Mucosa of gallbladder (tissue), 1 donor: Measurements from ENCODE around the gene SLC37A1. TPM values are rescaled to one million over a fixed set of nuclear protein-coding genes. Genes with fewer than 3 reads are reported as not detected.

ENCODE experiments used
- DNase-seq: peaks from one replicate; pipeline ENCODE4 v3.0.0-alpha.2; 2020; ENCODE audit warnings: low spot score
- total RNA-seq: library from RNA; stranded (reverse); gene quantifications from one replicate; pipeline ENCODE4 v1.2.1, GENCODE V29; 2021
- donor health status: DM: no; HTN: no; CAD: no.

SLC37A1 gene
- total RNA-seq, 1 donor from 2014 or later: 56.2 TPM

DNA sequence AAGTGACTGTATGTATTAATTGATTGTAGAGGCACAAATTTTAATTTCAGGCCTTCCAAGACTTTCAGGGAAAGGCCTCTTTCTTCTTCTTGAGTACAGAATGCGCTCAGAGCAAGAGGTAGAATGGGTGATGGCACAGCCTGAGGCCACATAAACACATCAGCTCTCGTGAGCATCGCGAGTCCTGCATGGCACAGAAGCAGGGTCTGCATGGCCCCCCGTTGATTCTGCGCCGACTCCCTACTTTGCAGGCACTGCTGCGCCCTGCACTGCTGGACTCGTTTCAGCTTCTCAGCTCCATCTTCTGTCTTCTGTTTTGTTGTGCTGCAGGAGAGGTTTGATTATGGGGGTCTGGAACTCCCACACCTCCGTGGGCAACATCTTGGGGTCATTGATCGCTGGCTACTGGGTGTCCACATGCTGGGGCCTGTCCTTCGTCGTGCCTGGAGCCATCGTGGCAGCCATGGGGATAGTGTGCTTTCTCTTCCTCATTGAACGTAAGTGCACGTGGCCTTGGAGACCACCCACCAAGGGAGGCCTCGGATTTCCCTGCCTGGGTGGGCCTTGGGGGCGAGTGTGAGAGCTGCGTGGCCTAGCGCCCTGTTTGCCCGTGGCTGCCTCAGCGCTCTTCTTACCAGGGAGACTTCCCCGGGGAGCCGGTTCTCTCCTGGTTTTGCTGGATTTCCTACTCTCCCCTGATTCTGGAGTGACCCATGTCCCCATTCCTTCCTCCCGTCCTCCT lies 29.6 kb downstream of the SLC37A1 start:
- no peak for DNase-seq

DNA sequence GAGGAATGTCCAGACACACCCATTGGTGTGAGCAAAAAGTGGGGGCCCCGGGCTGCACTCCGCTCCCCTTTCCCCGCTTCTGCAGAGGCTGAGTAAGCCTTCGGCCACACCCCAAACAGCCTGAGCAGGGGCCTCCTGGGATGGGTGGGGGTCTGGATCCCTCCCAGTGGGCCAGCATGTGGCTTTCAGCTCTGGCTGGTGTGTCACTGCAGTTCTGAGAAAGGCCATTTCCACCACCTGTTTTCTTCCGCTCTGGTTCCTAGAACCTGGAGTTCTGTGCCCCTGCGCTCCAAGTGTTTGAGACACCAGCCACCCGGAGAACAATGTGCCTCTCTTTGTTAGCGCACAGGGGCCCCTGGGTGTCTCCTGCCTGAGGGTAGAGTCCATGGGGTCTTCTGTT lies 30.9 kb downstream of the SLC37A1 start:
- no peak for DNase-seq

DNA sequence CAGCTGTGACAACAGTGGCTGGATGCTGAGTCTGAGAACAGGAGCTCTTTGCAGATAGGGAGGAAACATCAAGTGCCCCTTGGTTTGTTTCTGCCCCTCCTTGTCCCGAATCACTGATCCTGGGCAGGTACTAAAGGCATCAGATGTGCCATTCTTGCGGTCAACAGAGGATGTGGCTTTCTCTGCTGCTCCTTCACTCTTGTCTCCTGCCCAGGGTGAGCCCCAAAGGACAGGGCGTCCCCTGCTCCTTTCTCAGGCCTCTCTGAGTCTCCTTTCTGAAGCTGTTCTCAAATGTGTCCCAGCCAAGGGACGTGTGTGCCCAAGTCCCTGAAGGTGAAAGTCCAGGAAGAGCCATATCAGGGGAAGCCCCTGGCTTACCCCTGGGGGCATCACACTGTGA lies 31.7 kb downstream of the SLC37A1 start:
- no peak for DNase-seq

DNA sequence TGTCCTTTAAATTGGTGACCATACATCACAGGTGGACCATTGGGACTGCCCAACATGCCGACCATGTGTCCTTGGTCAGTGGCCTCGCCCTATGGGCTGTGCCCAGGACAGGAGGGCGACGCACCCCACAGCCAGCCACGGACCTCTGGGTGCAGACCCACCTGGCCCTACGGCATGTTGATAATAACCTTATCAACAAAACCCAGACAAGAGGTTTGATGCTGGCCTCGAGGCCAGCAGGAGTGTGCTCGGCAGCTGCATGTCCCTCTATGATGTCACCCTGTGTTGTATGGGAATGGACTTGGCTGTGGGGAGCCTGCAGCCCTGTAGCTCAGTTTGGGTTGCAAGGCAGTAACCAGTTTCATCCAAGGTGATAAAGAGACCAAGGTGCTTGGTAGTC lies 32.1 kb downstream of the SLC37A1 start:
- DNase-seq: no peak

DNA sequence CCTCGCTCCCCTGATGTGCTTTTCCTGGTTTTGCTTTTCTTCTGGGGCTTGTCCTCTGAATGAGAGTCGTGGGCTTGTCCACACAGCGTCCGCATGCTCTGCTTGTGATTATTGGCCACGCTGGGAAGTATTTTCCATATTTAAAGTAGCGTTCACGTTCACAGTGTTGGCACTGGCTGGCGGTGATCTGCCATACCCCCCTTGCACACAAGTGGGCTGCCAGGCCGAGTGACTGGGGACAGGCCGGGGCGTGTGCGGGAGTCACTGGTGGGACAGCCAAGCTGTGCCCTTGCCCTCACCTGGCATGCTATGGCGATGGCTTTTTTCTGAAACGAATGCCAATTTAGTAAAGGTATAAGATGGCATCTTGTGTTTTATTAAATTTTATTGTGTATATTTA lies 32.8 kb downstream of the SLC37A1 start:
- no peak for DNase-seq

DNA sequence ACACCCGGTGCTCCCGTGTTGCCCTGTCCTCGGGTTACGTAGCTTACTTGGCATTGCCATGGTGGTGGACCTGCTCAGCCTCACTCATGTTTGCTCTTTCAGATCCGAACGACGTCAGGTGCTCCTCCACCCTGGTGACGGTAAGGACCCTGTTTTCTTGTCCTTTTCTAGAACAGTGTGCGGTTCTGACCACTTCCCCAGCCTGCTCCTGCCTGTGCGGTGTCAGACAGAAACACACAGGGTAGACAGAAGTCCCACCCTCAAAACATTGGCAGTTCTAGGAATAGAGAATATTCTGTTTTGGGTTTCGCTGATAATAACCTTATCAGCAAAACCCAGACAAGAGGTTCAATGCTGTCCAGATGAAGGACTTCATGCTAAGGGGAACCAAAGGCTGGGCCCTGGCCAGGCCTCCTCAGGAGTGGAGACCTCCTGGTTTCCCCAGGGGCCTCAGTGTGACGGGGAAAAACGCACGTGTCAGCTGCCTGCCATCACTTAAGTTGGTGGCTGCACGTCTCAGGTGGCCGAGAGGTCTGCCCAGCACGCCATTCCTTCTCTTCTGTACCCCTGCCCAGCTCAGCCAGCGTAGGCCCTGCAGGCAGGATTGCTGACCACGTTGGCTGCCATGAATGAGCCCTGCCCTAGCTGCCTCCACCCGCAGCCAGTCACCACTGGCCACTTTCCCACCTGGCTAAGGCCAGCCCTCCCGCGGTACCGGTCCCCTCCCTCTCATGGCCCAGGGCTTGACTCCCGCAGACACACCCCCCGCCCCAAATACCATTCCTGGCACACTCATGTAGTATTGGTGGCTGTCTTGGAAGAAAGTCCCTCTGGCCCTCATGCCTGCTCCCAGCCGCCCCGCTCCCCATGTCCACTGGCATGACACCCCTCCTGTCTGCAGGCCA lies 33.6 kb downstream of the SLC37A1 start:
- no peak for DNase-seq

DNA sequence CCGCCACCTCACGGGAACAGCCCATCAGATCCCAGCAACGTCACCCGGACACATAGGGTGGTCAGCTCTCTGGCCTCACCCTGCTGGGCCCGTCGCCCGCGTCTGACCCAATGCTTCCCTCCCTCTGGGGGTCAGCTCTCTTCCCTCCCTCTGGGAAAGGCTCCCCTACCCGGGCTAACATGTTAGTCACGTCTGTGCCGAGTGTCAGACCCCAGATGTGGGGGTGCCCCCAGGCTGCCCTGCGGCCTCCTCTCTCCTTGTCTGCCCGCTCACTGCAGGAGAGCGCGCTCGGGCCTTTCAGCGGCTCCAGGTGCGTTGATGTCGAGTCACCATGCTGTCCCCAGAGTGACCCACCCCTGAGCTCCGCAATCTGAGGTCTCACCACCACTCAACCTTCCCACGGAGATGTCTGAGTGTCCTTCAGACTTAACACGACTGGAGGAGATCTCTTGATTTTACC lies 34.3 kb downstream of the SLC37A1 start:
- no peak for DNase-seq

DNA sequence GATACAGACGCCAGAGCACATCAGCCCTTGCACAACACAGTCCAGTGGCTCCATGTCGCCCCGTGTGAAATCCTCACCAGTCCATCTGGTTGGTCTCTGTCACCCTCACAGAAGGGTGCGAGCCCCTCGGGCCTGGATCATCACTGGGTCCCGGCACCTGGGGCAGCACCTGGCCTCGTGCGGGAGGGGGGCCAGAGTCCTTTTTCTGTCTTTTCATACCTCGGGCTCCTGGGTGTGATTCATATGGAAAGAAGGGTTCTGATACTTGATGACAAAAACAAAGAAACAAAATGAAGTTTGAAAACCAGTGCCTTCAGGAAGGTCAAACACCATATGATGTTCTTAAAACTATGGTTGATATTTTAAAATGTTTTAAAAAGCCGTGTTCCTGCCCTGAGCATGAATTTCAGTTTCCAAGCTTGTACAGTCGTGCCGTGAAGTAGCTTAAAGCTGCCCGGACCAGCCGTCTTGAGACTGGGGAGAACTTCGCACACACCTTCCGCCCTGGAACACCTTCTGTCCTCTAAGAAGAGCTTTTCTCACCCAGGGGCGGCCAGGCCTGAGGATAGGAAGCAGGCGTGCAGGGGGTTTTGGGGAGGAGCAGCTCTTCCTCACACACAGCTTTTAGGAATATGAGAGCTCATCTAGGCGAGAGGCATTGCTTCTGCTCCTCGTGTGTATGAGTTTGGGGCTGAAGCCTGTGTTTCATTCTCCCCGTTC lies 35.2 kb downstream of the SLC37A1 start:
- no peak for DNase-seq

DNA sequence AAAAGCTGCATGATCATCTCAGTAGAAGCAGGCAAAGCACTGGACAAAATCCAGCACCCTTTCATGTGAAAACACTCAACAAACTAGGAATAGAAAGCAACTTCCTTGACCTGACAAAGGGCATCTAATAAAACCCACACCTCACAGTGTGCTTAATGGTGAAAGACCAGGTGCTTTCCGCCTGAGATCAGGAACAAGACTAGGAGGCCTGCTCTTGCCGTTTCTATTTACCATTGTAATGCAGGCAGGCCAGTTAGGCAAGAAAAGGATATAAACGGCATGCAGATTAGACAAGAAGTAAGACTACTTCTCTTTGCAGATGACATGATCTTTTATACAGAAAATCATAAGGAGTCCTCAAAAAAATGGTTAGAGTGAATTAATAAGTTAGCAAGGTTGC lies 37.2 kb downstream of the SLC37A1 start:
- no peak for DNase-seq

DNA sequence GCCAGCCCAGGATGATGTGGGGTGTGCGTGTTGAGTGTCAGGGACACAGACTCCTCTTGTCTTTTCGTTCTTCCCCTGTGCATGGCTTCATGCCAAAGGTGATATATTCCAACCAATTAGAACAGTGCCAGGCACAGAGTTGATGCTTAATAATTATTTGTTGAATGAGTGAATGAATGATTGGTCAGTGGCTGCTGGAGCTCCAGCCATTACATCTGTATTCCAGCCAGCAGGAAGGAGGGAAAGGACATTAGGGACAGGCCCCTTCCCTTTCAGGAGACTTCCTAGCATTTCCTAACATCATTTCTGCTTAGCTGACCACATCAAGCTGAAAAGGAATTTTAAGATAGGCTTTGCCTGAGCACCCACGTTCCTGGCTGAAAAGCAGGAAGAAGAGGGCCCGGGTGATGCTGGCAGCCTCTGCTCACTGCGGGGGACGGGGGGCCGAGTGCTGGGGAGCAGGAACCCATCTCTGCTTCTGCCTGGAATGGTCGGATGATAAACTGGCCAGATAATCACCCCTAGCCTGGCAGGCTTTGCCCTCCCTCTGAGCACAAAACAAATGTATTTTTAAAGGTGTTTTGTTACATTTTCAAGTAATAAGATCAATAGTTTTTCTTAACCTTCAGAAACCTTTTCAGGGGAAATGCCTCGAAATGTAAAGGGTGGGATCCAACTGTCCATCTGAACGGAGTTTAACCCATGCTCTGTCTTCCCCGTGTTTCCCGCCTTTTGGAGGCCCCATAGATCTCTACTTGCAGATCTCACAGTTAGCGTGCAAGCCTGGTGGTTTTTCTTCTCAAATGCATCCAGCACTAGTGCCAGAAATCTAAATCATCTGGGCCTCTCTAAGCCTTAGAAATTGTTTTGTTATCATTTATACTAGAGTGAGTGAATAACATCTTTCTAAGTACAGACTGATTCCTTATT lies 39.0 kb downstream of the SLC37A1 start:
- no peak for DNase-seq

DNA sequence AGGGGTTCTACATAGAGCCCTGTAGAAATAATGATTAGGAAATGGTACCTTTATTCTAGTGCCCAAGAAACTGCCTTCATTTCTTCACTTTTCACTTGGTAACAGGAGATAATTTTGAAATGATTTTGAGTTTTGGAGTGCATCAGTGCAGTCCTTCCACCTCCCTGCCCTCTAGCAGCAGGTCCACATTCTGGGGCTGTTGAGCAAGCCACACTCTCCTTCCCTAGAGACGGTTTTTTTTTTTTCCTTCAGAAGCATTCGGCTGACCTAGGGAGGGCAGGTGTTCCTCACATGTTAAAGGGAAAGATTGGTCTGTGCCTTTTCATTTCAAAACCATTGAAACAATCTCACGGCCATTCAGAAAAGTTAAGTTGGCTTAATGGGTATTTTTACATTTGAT lies 39.8 kb downstream of the SLC37A1 start:
- DNase-seq: no peak

DNA sequence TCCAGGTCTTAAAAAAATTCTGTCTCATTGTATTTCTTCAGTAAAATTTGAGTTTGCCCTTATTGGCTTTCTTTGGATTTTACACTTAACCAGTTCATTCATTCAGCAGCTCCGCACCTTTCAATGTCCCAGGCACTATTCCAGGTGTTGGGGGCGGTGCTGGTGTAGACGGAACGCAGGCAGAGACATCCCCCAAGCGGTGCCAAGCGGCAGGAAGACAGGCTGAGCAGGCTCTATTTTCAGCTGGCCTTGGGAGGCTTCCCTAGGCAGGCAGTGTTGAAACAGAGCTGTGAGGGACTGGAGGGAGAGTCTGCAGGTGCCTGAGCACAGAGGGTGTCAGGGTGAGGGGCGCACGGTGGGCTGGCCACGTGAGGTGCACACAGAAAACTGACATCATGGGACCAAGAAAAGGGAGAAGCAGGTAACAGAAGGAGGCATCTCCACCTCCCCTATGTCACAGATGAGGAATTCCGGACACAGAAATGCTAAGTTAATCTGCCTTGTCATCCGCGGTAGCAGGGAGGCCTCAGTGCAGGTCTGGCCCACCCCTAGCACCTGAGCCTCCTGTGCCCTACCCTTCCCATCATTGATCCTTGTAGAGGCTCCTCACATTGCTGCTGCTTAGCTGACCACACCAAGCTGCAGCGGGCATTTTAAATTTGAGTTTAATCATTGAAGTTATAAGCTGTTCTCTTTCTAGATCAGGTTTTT lies 40.8 kb downstream of the SLC37A1 start:
- DNase-seq: no peak

DNA sequence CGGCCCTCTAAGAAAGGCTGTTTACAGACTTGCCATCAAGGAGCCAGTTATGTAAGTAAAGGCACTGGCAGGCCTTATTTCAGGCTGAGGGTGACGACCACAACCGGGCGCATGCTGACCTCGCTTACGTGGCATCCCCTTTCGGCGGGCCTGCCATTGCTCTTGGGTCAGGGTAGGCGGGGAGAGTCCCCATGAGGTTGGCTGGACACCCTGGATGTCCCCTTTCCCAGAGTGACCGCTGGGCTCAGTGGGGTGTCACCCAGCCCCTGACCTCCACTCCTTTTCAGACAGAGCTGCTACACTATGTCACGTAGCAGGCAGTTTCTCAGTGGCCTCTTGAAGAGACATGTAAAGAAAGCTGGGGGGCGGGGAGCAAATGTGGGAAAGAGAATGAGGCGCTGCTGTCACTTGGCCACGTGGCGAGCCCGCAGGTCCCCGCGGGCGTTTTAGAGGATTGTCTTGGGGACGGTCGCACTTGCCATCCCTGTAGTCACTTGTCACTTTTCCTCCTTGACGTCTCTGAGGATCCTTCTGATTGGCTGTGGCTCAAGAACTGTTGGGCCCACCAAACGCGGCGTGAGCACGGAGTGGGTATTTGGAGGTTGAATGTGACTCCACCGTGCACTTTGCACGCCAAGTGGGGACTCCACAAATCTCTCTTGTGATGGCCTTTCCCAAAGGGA lies 42.2 kb downstream of the SLC37A1 start:
- no peak for DNase-seq

DNA sequence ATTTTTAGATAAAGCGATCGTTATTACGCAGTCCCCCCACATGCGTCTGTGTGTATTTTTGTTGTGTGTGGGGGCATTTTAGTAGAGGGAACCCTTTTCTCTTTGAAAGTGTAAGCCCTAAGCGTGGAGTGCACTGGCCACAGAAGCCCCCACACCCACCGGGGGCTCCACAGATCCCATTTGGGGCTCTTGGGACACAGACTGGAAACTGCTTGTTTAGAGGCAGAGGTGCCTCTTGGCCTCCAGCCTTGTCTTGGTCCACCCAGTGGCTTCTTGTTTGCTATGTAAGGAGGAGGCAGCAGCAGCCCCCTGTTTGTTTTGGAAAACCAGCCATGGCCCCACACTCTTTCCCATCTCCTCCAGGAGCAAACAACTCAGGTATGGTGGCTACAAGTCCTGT lies 42.8 kb downstream of the SLC37A1 start:
- DNase-seq: no peak

DNA sequence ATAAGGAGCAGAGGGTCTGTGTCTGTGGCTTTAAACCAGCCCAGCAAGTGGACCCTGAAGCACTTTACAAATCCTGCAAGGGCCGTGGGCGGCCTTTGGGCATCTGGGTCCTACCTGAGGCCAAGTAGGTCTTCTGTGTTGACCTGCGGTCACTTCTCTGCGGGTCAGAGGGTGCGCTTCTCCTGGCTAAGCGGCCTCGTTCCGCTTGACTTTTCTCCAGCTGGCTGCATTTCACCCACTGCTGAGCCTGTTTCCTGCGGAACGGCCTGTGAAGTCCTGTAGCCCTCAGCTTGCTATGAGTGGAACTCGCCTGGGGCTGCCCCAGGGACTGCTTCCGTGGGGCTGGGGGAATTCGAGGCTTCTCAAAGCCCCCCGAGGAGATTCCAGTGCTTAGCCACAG lies 43.3 kb downstream of the SLC37A1 start:
- DNase-seq: no peak

DNA sequence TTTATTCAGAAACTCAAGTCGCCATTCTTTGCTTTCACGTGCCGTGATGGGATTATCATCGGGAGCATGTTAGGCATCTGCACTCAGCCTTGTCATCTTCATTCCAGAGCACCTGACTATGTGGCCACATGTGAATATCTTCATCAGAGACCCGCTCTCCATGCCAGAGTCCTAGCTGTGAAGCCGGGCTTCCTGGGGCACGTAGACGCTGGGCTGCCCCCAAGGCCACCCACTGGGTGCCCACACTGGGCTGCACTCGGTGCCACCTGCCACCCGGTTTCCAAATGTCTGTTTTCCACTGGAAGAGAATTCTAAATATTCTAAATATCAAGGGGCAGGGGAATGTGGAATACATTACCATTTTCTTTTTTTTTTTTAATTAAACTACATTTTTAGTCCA lies 43.8 kb downstream of the SLC37A1 start:
- no peak for DNase-seq

DNA sequence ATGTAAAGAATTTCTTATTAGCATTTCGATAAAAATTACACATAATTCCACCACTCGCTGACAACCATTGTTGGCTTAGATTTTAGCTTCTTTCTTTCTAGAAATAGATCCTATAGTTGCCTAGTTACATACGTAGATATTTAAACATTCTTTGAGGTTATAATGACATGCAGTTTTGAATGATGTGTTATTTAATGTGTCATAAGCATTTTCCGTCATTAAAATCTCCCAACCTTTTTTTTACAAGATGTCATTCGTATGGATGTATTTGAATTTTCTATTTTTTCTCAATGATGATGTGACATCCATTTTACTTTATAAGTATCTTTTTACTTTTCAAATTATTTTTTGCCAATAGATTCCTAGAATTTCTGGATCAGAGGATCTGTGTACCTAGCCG lies 44.7 kb downstream of the SLC37A1 start:
- no peak for DNase-seq

DNA sequence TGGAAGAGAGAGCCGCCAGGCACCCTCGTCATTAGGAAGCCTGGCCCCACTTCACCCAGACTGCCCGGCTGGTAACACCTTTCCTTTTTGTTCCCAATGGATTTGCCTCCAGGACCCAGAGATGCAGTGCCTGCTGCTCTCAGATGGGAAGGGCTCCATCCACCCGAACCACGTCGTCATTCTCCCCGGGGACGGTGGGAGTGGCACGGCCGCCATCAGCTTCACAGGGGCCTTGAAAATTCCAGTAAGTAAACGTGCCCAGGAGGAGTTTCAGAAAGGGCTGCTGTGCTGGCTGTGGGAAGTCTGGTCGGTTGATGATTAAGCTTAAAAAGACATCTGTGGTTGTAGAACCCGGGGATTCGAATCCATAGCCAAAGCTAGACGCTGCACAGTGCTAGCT lies 45.2 kb downstream of the SLC37A1 start:
- DNase-seq: no peak

DNA sequence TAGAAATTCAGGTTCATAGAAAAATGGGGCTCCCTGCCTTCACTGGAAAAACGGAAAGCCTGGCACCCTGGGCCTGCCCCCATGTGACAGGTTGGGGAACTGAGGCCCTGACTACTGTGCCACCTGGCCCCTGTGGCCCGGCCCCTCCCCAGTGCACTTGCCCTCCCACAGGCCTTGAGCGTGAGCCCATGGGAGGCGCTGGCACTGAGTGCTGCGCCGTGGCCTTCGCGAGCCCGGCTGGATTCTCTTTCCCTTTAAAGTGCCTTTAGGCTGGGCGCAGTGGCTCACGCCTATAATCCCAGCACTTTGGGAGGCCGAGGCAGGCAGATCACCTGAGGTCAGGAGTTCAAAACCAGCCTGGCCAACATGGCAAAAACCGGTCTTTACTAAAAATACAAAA lies 45.7 kb downstream of the SLC37A1 start:
- no peak for DNase-seq
